ENCODE results near the gene TEX19. TPM values are rescaled to one million over a fixed set of nuclear protein-coding genes. Genes with fewer than 3 reads are reported as not detected.

The TEX19 gene
- total and polyA plus RNA-seq, 10 donors: not detected

GRCh38 chr17:82367724-82368524 lies 8.9 kb downstream of the TEX19 start:
- no peak for DNase-seq
- intact Hi-C loops (cut with DNase I; ENCODE audit: low total_unique reads): no loop called here
- whole genome bisulfite sequencing, 5 donors: 84 to 93% (median 87%) methylated on average over 11 to 14 of the region's 14 CpGs
- Histone ChIP-seq H3K4me3 (no peak overlapping the region), H3K27ac (no peak overlapping the region), H3K9me3 (no peaks in the 10 kb centered on the region), H3K27me3 (replicated peaks in 1 of 7) (peaks cover 4 to 47% (median 36%) of the 10 kb centered on the region in 7 donors), H3K4me1 (peaks cover 8 to 32% (median 30%) of the 10 kb centered on the region in 6 donors), H3K36me3 (no peaks in the 10 kb centered on the region)
- TF ChIP-seq POLR2AphosphoS5 (IDR thresholded peaks at IDR 0.05) (no peak), POLR2A (IDR thresholded peaks at IDR 0.05) (no peak), CTCF (IDR thresholded peaks at IDR 0.05 in 8 of 11, conservative IDR thresholded peaks at IDR 0.05 in 3 of 11) (no peak)

- Histone ChIP-seq H3K4me3 (no peak overlapping the region), H3K9me3 (no peaks in the 10 kb centered on the region), H3K4me1 (peaks cover 8 to 38% (median 33%) of the 10 kb centered on the region in 6 donors), H3K36me3 (no peaks in the 10 kb centered on the region), H3K27ac (no peak overlapping the region), H3K27me3 (replicated peaks in 1 of 7) (peaks cover 4 to 60% (median 48%) of the 10 kb centered on the region in 7 donors)
- intact Hi-C loops (cut with DNase I; ENCODE audit: low total_unique reads): no loop called here
- 86 to 91% (median 88%) methylated on average over 6 to 7 of the region's 7 CpGs for WGBS, 5 donors
- TF ChIP-seq POLR2A (IDR thresholded peaks at IDR 0.05): no peak
- TF ChIP-seq POLR2AphosphoS5 (IDR thresholded peaks at IDR 0.05): no peak
- no peak for TF ChIP-seq CTCF (IDR thresholded peaks at IDR 0.05 in 8 of 11, conservative IDR thresholded peaks at IDR 0.05 in 3 of 11)
- DNase-seq: no peak
Observed at GRCh38 chr17:82369211-82369610, 10.2 kb downstream of the TEX19 start.

- TF ChIP-seq CTCF (IDR thresholded peaks at IDR 0.05 in 8 of 11, conservative IDR thresholded peaks at IDR 0.05 in 3 of 11): peak in 1 of 11 experiments; percentile 1
- no peak for TF ChIP-seq POLR2A (IDR thresholded peaks at IDR 0.05)
- TF ChIP-seq POLR2AphosphoS5 (IDR thresholded peaks at IDR 0.05): no peak
- H3K27ac ChIP-seq: no peak overlapping the region
- peak overlapping the region in 7 of 8 donors; percentile 6 to 64 (median 30) for H3K4me3 ChIP-seq
- intact Hi-C loops (cut with DNase I; ENCODE audit: low total_unique reads): no loop called here
- H3K9me3 ChIP-seq: no peaks in the 10 kb centered on the region
- no peak for DNase-seq
- H3K4me1 ChIP-seq: peaks cover 8 to 41% (median 33%) of the 10 kb centered on the region in 6 donors
- H3K27me3 ChIP-seq (replicated peaks in 1 of 7): peaks cover 4 to 75% (median 62%) of the 10 kb centered on the region in 7 donors
- 24 to 32% (median 29%) methylated on average over 34 to 38 of the region's 38 CpGs for WGBS, 5 donors
- H3K36me3 ChIP-seq: no peaks in the 10 kb centered on the region
Observed at GRCh38 chr17:82370471-82371332, 11.7 kb downstream of the TEX19 start.

All from spleen (tissue), 11 donors.